ENCODE results near the gene CHAC1.
"Not testable (repeated sequence)": the region's sequence is repeated elsewhere in the genome, so short reads cannot be mapped to it uniquely, and the experiment has no call there.

Gene CHAC1

GRCh38 chr15:40958723-40959122, 5.5 kb downstream of the CHAC1 start:
- DNase-seq: no peak

GRCh38 chr15:40959331-40960141, 6.3 kb downstream of the CHAC1 start:
- DNase-seq: no peak

GRCh38 chr15:40960151-40960885, 7.0 kb downstream of the CHAC1 start:
- DNase-seq: no peak

DNA sequence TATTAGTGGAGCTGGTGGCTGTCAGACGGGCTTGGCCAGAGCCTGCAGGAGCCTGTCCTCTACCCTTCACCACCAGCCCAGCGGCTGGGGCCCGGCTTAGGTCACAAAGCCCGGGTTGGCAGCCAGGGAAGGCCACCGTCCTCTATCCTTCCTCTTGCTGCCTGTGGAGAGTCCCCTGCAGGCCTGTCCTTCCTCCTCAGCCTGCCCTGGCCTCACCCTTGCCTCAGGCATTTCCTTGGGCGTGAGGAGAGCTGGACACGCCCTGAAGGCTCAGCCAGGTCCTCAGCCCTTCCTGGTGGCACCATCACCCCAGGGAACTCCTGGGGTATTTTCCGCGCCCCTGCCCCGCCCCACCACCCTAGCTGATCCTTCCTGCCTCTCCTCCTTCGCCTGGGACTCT, 7.7 kb downstream of the CHAC1 start:
- no peak for DNase-seq

GRCh38 chr15:40961740-40962139, 8.5 kb downstream of the CHAC1 start:
- not testable (repeated sequence) for DNase-seq

- not testable (repeated sequence) for DNase-seq
Observed at GRCh38 chr15:40962317-40962716, 9.0 kb downstream of the CHAC1 start.

DNA sequence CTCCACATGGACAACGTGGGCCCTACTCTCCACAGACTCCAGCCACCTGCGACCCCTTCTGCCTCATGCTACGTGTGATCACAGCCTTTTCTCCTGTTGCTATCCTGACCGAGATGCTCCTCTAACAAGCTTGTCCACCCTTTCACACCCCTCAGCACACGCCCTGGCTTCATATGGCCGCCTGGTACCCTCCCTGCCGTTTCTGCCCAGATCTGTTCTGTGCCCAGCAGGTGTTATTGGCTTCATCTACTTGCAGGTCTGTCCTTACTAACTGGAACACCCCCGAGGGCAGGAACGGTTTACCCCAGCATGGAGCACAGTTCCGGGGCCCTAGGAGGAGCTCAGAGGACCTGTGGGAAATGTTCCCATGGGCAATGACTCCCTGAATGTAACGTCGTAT, 9.9 kb downstream of the CHAC1 start:
- DNase-seq: no peak

GRCh38 chr15:40964006-40964405, 10.7 kb downstream of the CHAC1 start:
- DNase-seq: no peak

- no peak for DNase-seq
Observed at GRCh38 chr15:40964634-40965033, 11.4 kb downstream of the CHAC1 start.

DNA sequence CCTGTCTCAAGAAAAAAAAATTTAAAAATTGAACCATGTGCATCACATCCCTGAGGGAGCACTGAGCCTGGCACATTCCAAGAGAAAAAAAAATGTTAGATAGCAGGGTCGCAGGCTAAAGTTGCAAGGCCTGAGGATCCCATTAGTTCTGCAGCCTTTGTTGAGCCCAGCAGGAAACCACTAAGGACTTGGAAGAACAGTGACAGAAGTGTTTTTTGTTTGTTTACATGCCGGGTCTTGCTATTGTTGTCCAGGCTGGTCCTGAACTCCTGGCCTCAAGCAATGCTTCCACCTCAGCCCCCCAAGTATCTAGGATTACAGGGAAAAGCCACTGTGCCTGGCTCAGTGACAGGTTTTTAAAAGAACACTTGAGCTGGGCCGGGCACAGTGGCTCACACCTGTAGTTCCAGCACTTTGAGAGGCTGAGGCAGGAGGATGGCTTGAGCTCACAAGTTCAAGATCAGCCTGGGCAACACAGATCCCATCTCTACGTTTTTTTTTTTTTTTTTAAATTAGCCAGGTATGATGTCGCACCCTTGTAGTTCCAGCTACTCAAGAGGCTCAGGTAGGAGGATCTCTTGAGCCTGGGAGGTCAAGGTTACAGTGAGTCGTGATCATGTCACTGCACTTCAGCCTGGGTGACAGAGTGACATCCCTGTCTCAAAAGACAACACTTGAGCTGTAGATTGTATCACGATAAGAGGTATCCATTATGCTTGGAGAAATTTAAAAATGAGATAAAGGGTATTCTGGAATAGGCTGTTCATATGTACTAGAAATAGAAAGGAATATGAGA, 15.2 kb downstream of the CHAC1 start:
- DNase-seq: no peak

DNA sequence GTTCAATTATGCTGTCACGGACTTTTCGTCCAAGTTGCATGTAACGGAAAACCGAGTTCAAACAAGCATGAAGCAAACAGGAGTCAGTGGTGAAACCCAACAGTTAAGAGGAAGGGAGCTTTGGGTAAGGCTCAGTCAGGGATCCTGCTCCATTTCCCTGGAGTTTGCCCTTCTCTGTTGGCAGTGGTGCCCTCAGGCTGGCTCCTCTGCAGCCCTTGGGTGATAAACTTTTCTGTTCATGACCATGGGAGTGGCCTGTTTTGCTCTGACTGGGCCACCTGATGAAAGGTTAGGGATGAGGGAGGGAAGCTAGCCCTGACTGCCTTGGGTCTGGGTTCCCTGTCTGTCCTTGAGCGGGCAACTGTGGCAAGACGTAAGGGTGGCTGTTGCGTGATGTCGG, 16.1 kb downstream of the CHAC1 start:
- no peak for DNase-seq

- DNase-seq: no peak
Observed at GRCh38 chr15:40974879-40975278, 21.6 kb downstream of the CHAC1 start.

GRCh38 chr15:40976819-40977218, 23.5 kb downstream of the CHAC1 start:
- DNase-seq: no peak

DNA sequence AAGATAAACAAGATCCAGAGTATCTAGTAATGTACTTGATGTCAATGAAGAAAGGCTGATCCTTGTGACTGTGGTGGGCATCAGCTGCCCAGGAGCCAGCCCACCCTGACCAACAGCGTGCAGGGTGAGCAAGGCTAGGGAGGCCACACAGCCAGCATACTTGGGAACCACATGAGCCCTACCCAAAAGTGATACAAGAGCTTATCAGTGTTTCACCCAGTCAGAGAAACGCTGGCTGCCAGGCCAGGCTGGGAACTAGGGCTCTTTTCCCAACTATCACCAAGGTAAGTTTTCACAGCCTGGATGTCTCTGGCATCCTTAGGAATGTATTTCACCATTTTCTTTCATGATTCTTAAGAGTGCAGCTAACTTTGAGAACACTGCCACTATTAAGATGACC, 24.9 kb downstream of the CHAC1 start:
- no peak for DNase-seq

DNA sequence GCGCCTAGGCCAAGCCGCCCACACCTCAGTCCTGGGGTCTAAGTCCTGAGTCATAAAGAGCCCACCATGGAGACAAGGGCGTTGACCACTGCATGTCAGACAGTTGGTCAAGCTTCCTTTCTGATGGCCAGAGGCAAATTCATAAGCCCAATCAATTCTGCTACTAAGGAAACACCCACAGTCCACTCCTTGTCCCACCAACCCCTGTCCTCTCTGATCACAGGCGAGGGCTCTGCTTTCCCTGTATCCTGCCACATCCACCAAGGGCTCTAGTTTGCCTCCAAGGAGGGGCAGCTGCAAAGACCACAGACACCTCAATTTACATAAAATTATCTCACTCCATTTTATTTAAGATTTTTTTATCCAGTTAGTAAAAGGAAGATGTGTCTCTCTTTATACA, 25.3 kb downstream of the CHAC1 start:
- no peak for DNase-seq

- no peak for DNase-seq
Observed at GRCh38 chr15:40981186-40981585, 27.9 kb downstream of the CHAC1 start.

- DNase-seq: no peak
Observed at GRCh38 chr15:40982855-40983254, 29.6 kb downstream of the CHAC1 start.

DNA sequence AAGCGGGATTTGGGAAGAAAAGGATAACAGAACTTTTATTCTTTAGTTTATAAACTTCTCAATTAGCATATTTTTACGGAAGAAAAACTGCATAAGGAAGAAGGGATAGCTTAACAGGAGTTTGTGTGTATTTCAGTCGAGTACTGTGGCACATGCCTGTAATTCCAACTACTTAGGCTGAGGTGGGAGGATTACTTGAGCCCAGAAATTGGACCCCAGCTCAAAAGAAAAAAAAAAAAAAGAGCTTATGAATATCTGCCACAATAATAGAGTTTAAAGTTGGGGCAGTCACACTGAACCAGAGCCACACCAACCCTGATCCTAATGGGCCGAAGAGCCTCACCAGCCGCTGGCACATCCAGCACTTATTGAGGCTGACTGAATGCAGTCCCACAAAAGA, 31.1 kb downstream of the CHAC1 start:
- no peak for DNase-seq

DNA sequence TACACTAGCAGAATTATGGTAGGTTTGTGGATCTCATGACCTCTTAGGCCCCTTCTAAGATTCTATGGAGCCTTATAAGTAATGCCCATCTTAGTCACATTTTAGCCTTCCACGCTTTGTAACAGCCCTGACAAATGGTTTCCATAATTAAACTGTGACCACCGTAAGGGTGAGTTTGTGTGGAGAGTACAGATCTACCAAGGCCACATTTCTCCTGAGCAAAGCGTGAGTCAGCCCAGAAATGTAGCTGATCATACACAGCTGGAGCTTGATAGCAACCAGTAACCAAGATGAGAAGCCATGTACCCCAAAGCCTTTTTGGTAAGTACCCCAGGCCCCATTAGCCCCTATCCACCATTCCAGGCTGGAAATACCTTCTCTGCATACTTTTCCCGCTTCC, 31.7 kb downstream of the CHAC1 start:
- no peak for DNase-seq

GRCh38 chr15:40985541-40986330, 32.5 kb downstream of the CHAC1 start:
- no peak for DNase-seq

- DNase-seq: no peak
Observed at GRCh38 chr15:40986820-40987219, 33.5 kb downstream of the CHAC1 start.

GRCh38 chr15:40988156-40988555, 34.9 kb downstream of the CHAC1 start:
- no peak for DNase-seq

DNA sequence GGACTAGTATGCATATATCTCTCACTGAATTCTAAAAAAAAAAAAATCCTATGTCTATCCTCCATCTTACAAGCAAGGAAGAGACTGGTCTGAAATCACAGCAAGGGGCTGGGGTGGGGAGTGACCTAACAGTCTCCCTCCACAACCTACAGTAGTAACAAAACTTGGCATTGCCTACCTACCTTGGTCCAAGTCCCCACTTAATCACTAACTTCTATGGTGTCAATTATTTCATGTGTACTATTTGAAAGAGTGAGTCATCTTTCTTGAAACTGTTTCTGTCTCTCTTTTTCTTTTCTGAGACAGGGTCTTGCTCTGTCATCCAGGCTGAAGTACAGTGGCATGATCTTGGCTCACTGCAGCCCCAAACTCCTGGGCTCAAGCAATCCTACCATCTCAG, 36.8 kb downstream of the CHAC1 start:
- no peak for DNase-seq

Data from stimulated activated CD4-positive, alpha-beta T cell treated with anti-CD3 and anti-CD28 coated beads, Interleukin-2, amount 100 ng/mL, for 48 hours (primary cell).